Measurements from ENCODE around the gene HSPA14.
"Not testable (repeated sequence)": the region's sequence is repeated elsewhere in the genome, so short reads cannot be mapped to it uniquely, and the experiment has no call there.

GRCh38 chr10:14864466-14864865 is 26.4 kb downstream of the HSPA14 start:
- not testable (repeated sequence) for TF ChIP-seq POLR2A, CTCF (IDR thresholded peaks at IDR 0.05)

All from stomach (tissue), 4 donors.